Central memory CD8-positive, alpha-beta T cell (primary cell): ENCODE data around the gene ATP6V0A1.
"Not testable (repeated sequence)": the region's sequence is repeated elsewhere in the genome, so short reads cannot be mapped to it uniquely, and the experiment has no call there.

Source experiments
- ATAC-seq: fragments of 150-1000 bp; cut with Tn5 transposase; replicated peaks from 2 replicates; pipeline ENCODE4 v1.10.0; 2022; ENCODE audit warnings: mild to moderate bottlenecking, moderate FRiP score, moderate number of reproducible peaks; ENCODE audit not compliant: poor library complexity, severe bottlenecking; ENCODE audit errors: extremely low read depth
- DNase-seq, 2 donors: peaks; one replicate each; pipeline ENCODE4 v3.0.0; 2021; ENCODE audit warnings: low spot score in 2 of 2
- H3K27ac Mint-ChIP-seq: one replicate; pipeline ENCODE4 v1.8.0; 2022; ENCODE audit warnings: low read depth, mild to moderate bottlenecking, moderate library complexity, mixed read lengths
- H3K27me3 Mint-ChIP-seq: one replicate; pipeline ENCODE4 v1.8.0; 2022; ENCODE audit warnings: mixed read lengths
- H3K36me3 Mint-ChIP-seq: one replicate; pipeline ENCODE4 v1.8.0; 2022; ENCODE audit warnings: mild to moderate bottlenecking, moderate library complexity, mixed read lengths; ENCODE audit not compliant: insufficient read depth
- H3K4me1 Mint-ChIP-seq: one replicate; pipeline ENCODE4 v1.8.0; 2022; ENCODE audit warnings: mixed read lengths
- H3K4me3 Mint-ChIP-seq: one replicate; pipeline ENCODE4 v1.8.0; 2022; ENCODE audit warnings: mild to moderate bottlenecking, moderate library complexity, mixed read lengths
- H3K9me3 Mint-ChIP-seq: one replicate; pipeline ENCODE4 v1.8.0; 2022; ENCODE audit warnings: mixed read lengths

ATP6V0A1 gene

DNA sequence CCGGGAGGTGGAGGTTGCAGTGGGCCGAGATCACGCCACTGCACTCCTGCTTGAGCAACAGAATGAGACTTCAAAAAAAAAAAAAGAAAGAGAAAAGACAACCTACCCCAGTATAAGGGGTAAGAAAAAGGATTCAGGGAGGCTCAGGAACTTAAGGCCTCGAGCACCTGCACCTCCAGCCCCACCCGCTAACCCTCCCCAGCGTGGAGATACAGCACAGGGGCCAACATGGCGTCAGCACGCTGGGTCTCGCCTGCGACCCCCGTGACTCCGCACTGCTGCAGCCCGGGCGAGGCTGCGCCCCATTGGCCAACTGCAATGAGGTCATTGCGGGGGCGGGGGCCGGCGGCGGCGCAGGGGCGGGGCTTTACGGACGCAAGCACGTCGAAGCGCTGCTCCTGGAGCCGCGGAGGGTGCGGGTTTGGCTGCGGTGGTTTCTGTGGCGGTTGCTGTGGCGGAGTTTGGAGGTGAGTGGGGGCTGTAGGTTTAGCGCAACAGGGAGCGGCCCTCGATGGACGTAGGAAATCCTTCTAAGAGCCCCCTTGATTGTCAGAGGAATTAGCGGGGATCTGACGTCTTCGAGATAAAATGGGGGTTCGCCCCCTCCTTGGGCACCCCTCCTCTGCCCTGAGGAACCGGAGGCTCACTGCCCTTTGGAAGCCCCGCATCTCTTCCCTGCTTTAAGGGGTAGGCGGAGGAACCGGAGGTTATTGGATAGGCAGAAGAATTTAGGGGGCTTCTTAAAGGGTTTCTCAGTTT lies at the start of gene ATP6V0A1:
TSS of gene ATP6V0A1 (plus strand) at position 382 of the 759 bp plus-strand sequence. CDS start 2,017 bp downstream, outside the sequence.
- no peaks in the 10 kb centered on the region for H3K9me3 Mint-ChIP-seq
- ATAC-seq: peak; percentile 48
- H3K27me3 Mint-ChIP-seq: peaks cover 22% of the 10 kb centered on the region
- peak within 1 kb of the TSS; percentile 78 for H3K4me3 Mint-ChIP-seq
- H3K27ac Mint-ChIP-seq: peak within 1 kb of the TSS; percentile 90
- peaks cover 42% of the 10 kb centered on the region for H3K4me1 Mint-ChIP-seq
- peaks cover 5% of the 10 kb centered on the region for H3K36me3 Mint-ChIP-seq
- peak; percentile 49 to 52 for DNase-seq

DNA sequence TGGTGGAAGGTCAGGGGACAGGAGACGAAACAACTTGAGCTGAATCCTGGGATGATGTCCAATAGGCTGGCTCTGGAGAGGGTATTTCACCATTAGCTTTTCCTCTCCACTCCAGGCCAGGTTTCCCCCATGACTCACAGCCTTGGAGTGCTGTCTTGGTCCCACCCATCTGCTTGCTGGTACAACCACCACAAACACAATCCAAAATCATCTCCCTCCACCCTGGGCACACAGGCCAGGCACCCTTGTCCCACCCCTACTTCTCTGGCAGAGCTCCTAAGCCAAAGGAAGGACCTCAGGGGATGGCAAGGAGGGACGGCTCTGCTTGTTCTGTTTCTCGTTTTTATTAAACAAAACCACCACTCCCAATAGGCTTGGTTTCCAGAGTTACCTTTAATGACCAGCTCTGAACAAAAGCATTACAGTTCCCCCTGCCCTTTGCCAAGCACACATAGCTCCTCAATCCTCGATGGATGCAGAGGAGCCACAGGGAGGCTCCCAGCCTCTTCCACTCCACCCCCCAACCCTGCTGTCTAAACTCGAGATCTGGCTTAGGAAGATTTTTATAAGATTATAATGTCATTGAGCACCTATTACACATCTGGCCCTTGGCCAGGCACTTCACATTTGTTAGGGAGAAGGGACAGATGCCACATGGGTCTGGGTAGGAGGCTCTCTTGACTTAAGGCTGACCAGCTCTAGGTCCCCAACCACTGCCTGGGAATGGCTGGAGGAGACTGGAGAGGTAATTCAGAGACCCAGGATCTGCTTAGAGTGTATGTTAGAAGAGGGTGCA lies 49.0 kb upstream of the ATP6V0A1 start:
- ATAC-seq (no peak), DNase-seq (no peak)
- Mint-ChIP-seq H3K4me3 (no peak overlapping the region), H3K4me1 (peaks cover 6% of the 10 kb centered on the region), H3K36me3 (no peaks in the 10 kb centered on the region), H3K27me3 (no peaks in the 10 kb centered on the region), H3K27ac (no peak overlapping the region), H3K9me3 (no peaks in the 10 kb centered on the region)

DNA sequence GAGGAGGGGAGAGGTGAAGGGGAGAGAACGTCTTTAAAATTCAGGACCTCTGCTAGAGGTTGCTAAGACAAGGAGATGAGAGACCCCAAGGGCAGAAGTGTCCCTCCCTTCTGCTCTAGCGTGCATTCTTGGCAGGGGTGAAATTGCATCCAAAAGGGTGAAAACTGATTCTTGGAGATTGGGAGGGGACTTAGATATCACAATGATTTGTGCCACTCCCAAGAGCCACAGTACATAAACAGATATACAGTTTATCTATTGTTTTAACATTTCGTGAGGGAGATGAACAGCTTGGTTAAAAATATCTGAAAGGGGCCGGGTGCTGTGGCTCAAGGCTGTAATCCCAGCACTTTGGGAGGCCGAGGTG lies 48.4 kb upstream of the ATP6V0A1 start:
- Mint-ChIP-seq H3K9me3 (no peaks in the 10 kb centered on the region), H3K27ac (no peak overlapping the region), H3K4me3 (no peak overlapping the region), H3K27me3 (no peaks in the 10 kb centered on the region), H3K4me1 (peaks cover 12% of the 10 kb centered on the region), H3K36me3 (no peaks in the 10 kb centered on the region)
- ATAC-seq: no peak
- no peak for DNase-seq

DNA sequence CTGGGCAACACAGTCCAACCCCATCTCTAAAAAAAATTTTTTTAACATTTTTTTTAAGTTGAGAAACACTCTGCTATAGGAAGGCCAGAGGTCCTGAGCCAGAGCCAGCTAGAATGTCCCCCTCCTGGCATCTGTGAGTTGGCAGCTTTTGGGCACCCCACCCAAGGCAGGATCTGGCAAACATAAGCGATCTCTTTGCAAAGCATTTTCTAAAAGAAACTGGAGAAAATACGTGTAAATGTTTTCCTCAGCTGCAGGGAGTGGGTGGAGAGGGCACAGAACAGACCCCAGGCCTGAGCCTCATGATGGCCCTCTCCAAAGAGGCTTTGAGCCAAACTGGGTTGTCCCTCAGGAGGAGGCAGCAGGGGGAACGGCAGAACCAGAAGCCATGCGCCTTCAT lies 47.3 kb upstream of the ATP6V0A1 start:
- Mint-ChIP-seq H3K4me1 (peaks cover 12% of the 10 kb centered on the region), H3K36me3 (no peaks in the 10 kb centered on the region), H3K27me3 (no peaks in the 10 kb centered on the region), H3K27ac (no peak overlapping the region), H3K9me3 (no peaks in the 10 kb centered on the region), H3K4me3 (no peak overlapping the region)
- no peak for ATAC-seq
- DNase-seq: no peak

DNA sequence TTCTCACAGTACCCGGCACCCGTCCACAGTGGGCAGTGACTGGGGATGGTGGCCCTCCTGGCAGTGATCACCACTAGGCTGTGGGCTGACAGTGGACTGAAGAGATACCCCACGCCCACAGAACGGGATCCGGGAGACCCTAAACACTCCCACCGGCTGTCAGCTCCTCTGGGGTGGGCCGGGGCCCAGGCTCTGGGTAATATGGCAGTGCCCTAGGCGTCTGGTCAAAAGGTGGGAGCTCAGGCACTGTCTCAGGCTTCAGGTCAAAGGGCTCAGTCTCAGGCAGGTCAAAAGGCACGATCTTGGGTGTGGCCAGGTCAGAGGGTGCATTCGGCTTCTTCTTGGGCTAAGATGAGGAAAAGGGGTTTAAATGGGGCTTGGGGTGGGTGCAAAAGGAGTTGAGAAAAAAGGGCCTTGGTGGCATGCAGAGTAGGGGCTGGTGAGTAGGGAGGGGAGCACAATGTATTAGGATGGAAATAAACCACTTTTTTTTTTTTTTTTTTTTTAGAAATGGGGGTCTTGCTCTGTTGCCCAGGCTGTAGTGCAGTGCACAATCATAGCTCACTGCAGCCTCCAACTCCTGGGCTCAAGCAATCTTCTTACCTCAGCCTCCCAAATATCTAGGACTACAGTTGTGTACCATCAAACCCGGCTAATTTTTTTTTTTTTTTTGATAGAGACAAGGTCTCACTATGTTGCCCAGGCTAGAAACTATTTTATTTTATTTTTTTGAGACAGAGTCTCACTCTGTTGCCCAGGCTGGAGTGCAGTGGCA lies 46.6 kb upstream of the ATP6V0A1 start:
- H3K9me3 Mint-ChIP-seq: no peaks in the 10 kb centered on the region
- no peak for DNase-seq
- peaks cover 12% of the 10 kb centered on the region for H3K4me1 Mint-ChIP-seq
- H3K27me3 Mint-ChIP-seq: no peaks in the 10 kb centered on the region
- no peak overlapping the region for H3K4me3 Mint-ChIP-seq
- no peaks in the 10 kb centered on the region for H3K36me3 Mint-ChIP-seq
- no peak overlapping the region for H3K27ac Mint-ChIP-seq
- no peak for ATAC-seq

DNA sequence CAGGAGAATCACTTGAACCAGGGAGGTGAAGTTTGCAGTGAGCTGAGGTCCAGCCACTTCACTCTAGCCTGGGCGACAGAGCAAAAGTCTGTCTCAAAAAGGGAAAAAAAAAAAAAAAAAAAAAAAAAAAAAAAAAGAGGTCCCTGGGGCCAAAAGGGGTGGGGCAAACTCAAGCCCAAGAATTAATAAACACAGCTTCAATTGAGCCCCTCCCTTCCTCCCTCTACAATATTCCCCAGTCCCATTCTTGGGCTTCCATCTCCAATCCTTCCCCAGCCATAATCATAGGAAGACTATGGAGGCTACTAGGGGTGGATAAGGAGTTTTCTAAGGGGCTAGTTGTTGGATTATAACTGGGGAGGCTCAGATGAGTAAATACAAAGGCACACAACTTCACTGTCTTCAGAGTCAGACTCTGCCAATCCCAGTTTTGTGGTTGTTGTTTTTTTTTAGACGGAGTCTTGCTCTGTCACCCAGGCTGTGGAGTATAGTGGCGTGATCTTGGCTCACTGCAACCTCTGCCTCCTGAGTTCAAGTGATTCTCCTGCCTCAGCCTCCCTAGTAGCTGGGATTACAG lies 45.1 kb upstream of the ATP6V0A1 start:
- Mint-ChIP-seq H3K36me3 (no peaks in the 10 kb centered on the region), H3K27me3 (no peaks in the 10 kb centered on the region), H3K4me1 (peaks cover 6% of the 10 kb centered on the region), H3K9me3 (no peaks in the 10 kb centered on the region), H3K27ac (no peak overlapping the region), H3K4me3 (no peak overlapping the region)
- no peak for DNase-seq
- ATAC-seq: no peak

DNA sequence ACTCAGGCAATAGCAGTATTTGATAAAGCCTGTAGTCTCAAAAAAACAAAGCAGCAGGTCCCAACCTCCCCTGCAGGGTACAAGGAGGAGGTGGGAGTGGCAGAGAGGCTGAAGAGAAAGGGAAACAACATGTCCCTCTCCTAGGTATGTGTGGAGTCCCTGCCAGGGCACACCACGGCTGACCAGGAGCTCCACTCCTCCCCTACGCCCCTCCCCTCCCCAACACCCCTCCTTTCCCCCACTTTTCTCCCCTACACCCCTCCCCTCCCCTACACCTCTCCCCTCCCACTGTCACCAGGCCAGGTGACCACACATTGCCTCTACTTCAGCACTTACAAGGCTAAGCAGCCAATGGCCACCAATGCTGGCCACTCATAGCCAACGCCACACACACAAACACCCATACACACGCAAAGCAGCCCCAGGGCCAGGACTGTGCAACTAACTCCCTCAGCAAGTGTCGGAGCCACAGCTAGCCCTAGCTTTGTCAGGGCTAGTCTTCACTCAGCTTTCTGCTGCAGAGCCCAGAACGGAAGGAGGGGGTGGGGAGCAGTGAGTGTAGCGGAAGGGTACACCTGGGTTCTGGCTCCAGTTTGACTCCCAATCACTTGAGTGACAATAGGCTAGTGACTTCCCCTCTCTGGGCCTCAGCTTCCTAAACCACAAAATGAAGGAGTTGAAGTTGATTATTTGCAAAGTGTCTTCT lies 43.8 kb upstream of the ATP6V0A1 start:
- H3K4me3 Mint-ChIP-seq: peak overlapping the region; percentile 8
- ATAC-seq (peak; percentile 52), DNase-seq (no peak)
- H3K9me3 Mint-ChIP-seq: no peaks in the 10 kb centered on the region
- H3K36me3 Mint-ChIP-seq: peaks cover 1% of the 10 kb centered on the region
- no peaks in the 10 kb centered on the region for H3K27me3 Mint-ChIP-seq
- peaks cover 6% of the 10 kb centered on the region for H3K4me1 Mint-ChIP-seq
- H3K27ac Mint-ChIP-seq: no peak overlapping the region

DNA sequence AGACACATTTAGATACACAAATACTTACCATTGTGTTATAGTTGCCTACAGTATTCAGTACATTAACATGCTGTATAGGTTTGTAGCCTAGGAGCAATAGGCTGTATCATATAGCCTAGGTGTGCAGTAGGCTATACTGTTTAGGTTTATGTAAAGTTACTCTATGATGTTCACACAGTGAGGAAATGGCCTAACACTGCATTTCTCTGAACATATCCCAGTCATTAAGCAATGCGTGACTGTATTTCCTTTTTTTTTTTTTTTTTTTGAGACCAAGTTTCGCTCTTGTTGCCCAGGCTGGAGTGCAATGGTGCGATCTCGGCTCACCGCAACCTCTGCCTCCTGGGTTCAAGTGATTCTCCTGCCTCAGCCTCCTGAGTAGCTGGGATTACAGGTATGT lies 40.7 kb upstream of the ATP6V0A1 start:
- H3K9me3 Mint-ChIP-seq, H3K4me3 Mint-ChIP-seq, DNase-seq, H3K27ac Mint-ChIP-seq, ATAC-seq, H3K36me3 Mint-ChIP-seq: not testable (repeated sequence)
- H3K27me3 Mint-ChIP-seq: peaks cover 28% of the 10 kb centered on the region
- H3K4me1 Mint-ChIP-seq: peaks cover 12% of the 10 kb centered on the region

DNA sequence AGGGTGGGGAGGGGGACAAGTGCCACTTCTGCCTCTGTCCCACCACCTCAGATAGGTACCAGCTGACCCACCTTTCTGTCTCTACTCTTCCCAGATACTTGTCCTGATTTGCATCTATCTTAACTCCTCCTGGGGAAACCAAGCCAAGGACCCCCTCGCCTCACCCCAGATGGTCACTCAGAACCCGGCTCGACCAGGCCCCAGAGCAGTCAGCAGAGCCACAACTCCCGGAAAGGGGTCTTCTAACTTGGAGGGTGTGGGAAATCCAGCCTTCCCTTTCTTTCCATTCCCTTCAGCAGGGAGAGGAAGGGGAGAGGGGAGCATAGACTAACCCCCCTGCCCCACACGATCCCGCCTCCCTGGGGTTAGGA lies 37.6 kb upstream of the ATP6V0A1 start:
- ATAC-seq (no peak), DNase-seq (no peak)
- no peaks in the 10 kb centered on the region for H3K9me3 Mint-ChIP-seq
- peaks cover 3% of the 10 kb centered on the region for H3K36me3 Mint-ChIP-seq
- H3K27ac Mint-ChIP-seq: no peak overlapping the region
- peaks cover 48% of the 10 kb centered on the region for H3K27me3 Mint-ChIP-seq
- H3K4me3 Mint-ChIP-seq: peak overlapping the region; percentile 77
- peaks cover 8% of the 10 kb centered on the region for H3K4me1 Mint-ChIP-seq

DNA sequence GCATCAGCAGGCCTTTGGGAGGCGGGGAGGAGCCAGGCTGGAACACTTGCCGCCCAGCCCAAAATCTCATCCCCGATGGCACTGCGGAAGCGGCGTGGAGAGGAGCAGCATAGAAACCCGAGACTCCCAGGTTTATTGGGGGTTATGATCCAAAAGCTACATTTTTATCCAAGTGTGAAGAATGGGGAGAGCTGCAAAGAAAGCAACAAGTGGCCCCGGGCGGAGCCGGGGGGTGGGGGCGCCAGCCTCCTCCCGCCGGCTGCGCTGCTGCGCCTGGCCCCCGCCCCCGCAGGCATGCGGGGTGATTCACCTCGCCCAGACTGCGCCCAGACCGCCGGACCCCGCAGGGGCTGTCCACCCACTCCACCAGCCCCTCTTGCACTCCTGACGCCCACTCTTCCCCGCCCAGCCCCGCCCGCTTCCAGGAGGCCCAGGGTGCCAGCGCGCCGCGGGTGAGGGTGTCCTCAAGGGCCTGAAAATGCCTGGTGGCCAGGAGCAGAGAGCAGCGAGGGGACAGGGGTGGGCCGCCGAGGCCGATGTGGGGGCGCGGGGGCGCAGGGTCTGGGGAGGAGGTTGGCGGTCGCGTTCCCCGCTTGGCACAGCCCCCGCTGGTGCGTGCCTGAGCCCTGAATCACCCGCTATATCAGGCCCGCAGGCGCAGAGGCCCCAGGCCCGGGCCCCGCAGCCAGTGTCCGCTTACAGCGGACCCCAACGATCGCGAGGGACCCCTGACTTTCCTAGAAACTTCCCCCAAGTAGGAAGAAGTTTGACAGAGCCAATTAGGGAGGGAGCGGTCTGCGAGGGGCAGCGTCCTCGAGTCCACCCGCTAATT lies 37.0 kb upstream of the ATP6V0A1 start:
- Mint-ChIP-seq H3K4me1 (peaks cover 8% of the 10 kb centered on the region), H3K36me3 (peaks cover 3% of the 10 kb centered on the region), H3K4me3 (peak overlapping the region; percentile 77)

DNA sequence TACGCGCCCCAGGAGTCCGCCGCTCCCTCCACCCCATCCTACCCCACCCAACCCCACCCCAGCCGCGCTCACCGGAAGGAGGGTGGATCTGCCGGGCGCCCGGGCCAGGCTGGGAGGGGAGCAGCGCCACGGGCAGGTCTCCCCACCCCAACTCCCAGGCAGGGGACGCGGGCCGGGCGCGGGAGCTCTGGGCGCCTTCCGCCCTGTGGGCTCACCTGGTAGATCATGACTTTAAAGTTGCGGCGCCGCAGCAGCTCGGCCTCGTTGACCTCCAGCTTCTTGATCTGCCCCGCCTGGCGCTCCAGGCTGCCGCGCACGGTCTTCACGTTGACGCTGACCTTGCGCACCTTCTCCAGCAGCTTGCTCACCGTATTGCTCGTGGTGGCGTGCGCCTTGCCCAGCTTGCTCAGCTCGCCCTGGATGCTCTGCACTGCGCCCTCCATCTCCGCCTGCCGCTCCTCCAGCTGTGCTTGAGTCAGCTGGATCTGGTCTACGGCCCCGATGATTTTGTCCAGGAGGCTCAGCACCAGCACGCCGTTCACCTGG lies 36.2 kb upstream of the ATP6V0A1 start:
- Mint-ChIP-seq H3K27me3 (peaks cover 49% of the 10 kb centered on the region), H3K4me1 (peaks cover 8% of the 10 kb centered on the region), H3K9me3 (no peaks in the 10 kb centered on the region), H3K27ac (peak overlapping the region; percentile 75), H3K4me3 (peak overlapping the region; percentile 77), H3K36me3 (peaks cover 3% of the 10 kb centered on the region)
- no peak for DNase-seq
- ATAC-seq: peak; percentile 56

More for the DNA sequence above, 37.0 kb upstream of the ATP6V0A1 start:
- DNase-seq (no peak), ATAC-seq (no peak)
- Mint-ChIP-seq H3K27ac (no peak overlapping the region), H3K27me3 (peaks cover 48% of the 10 kb centered on the region), H3K9me3 (no peaks in the 10 kb centered on the region)
